Panc1 (cell line): ENCODE data around the gene SYN1. TPM values are rescaled to one million over a fixed set of nuclear protein-coding genes. Genes with fewer than 3 reads are reported as not detected.

Source experiments
- ATAC-seq: fragments of 200-7000 bp; cut with Tn5 transposase; 2 replicates; pipeline ENCODE4 v1.9.1; 2020; ENCODE audit warnings: mild to moderate bottlenecking, moderate library complexity
- BruUV-seq: library from RNA; stranded (reverse); fragments of 400-500 nt; replicated peaks from 2 replicates; lab custom pipeline; 2021; lab: Mats Ljungman, UMichigan
- CTCF ChIA-PET: fragments of 300-600 bp; sonication (Branson Sonifier 250); formaldehyde crosslinking; loops from one replicate; lab custom pipeline; 2022; ENCODE audit warnings: antibody characterized with exemption; lab: Charles Lee
- POLR2A ChIA-PET: fragments of 300-600 bp; sonication (Branson Sonifier 250); formaldehyde crosslinking; loops from one replicate; lab custom pipeline; 2022; ENCODE audit warnings: antibody characterized with exemption; lab: Charles Lee
- DNase-seq: peaks from one replicate; pipeline ENCODE4 v3.0.0-alpha.2; 2010; ENCODE audit warnings: low read depth, low spot score
- H3K27ac ChIP-seq: 2 replicates; pipeline ENCODE4 v1.5.1; 2011; ENCODE audit warnings: mild to moderate bottlenecking, low read length, inconsistent platforms
- H3K27me3 ChIP-seq: fragments of 200-500 bp; sonication (Bioruptor generic); 2 replicates; pipeline ENCODE4 v1.6.0; 2014; ENCODE audit warnings: low read length, inconsistent platforms; ENCODE audit not compliant: control insufficient read depth, insufficient read depth
- H3K36me3 ChIP-seq: fragments of 200-500 bp; sonication (Bioruptor generic); 2 replicates; pipeline ENCODE4 v1.5.1; 2014; ENCODE audit warnings: inconsistent platforms, mild to moderate bottlenecking, low read length, moderate library complexity; ENCODE audit not compliant: control insufficient read depth, insufficient read depth
- H3K4me1 ChIP-seq: 2 replicates; pipeline ENCODE4 v1.5.1; 2011; ENCODE audit warnings: inconsistent platforms, mild to moderate bottlenecking, low read length, moderate library complexity; ENCODE audit not compliant: control insufficient read depth, insufficient read depth
- H3K4me3 ChIP-seq, 2 experiments: 2 replicates each; pipeline ENCODE4 v1.5.1; 2011 to 2012; ENCODE audit warnings: low read depth in 2 of 2, low read length in 2 of 2, mild to moderate bottlenecking in 2 of 2, inconsistent platforms in 1 of 2, moderate library complexity in 1 of 2
- H3K9me3 ChIP-seq: fragments of 200-500 bp; sonication (Bioruptor generic); 2 replicates; pipeline ENCODE4 v1.5.1; 2014; ENCODE audit warnings: low read depth, mild to moderate bottlenecking, inconsistent platforms, low read length, moderate library complexity; ENCODE audit not compliant: control insufficient read depth, insufficient read depth
- CTCF ChIP-seq: fragments of 450-650 bp; IDR thresholded peaks from 2 replicates; pipeline ENCODE4 v1.5.1; 2017; ENCODE audit warnings: mild to moderate bottlenecking
- POLR2AphosphoS5 ChIP-seq: IDR thresholded peaks from 2 replicates; pipeline ENCODE4 v1.6.1; 2012; ENCODE audit warnings: mild to moderate bottlenecking, low read depth, low read length, moderate library complexity
- REST ChIP-seq, 2 experiments: IDR thresholded peaks; 2 replicates each; pipeline ENCODE4 v1.6.1; 2011 to 2012; ENCODE audit warnings: low read depth in 2 of 2, control low read depth in 1 of 2, low read length in 1 of 2, mild to moderate bottlenecking in 1 of 2, moderate library complexity in 1 of 2; ENCODE audit not compliant: insufficient read depth in 1 of 2
- SIN3A ChIP-seq: IDR thresholded peaks from 2 replicates; pipeline ENCODE4 v1.6.1; 2012; ENCODE audit warnings: low read depth, mild to moderate bottlenecking, low read length, moderate library complexity, borderline replicate concordance; ENCODE audit not compliant: insufficient read depth
- TCF7L2 ChIP-seq: IDR thresholded peaks from 2 replicates; pipeline ENCODE4 v1.6.1; 2011; ENCODE audit warnings: mild to moderate bottlenecking, low read depth, low read length, inconsistent platforms
- in situ Hi-C: cut with HindIII; loops from 2 replicates; pipeline ENCODE4 v1.10.0; 2016; ENCODE audit warnings: low sequenced_read_pairs, low pct_unique_long_range_greater_than_20kb
- intact Hi-C: fragments of 100-400 bp; cut with micrococcal nuclease; formaldehyde crosslinking; loops from one replicate; pipeline ENCODE4 v1.10.0; 2022; ENCODE audit not compliant: unreplicated experiment
- total RNA-seq: library from RNA; stranded (reverse); gene quantifications from one replicate; pipeline ENCODE4 v1.2.1, GENCODE V29; 2021; ENCODE audit not compliant: unreplicated experiment

The SYN1 gene
- total RNA-seq, 1 experiment from 2014 or later, result 1.0 TPM

GRCh38 chrX:47628982-47629381, 9.3 kb upstream of the SYN1 start:
- in situ Hi-C loops, result no loop called here

GRCh38 chrX:47625365-47625764, 5.7 kb upstream of the SYN1 start:
- in situ Hi-C loops (no loop called here), intact Hi-C loops (no loop called here)
- DNase-seq, result no peak
- H3K4me1 ChIP-seq, result no peaks in the 10 kb centered on the region; the same call in 1 of the 2 replicates
- TF ChIP-seq CTCF (no peak), SIN3A (no peak), REST (IDR thresholded peaks at IDR 0.05; ENCODE audit: insufficient read depth in 1 of 2, low read depth in 2 of 2, low read length in 1 of 2) (no peak), POLR2AphosphoS5 (no peak), TCF7L2 (no peak)
- H3K4me3 ChIP-seq, result no peak overlapping the region
- no peaks in the 10 kb centered on the region for H3K36me3 ChIP-seq
- ATAC-seq, result no peak
- H3K27ac ChIP-seq, result no peak overlapping the region
- no peaks in the 10 kb centered on the region; the same call in 1 of the 2 replicates for H3K27me3 ChIP-seq
- no peaks in the 10 kb centered on the region for H3K9me3 ChIP-seq
- CTCF ChIA-PET, result no interaction called here
- POLR2A ChIA-PET, result interaction anchor here (0.6 kb wide), 1 partner anchor 605 kb away, joined by 3 read pairs; no protein-coding TSS in a partner anchor
- BruUV-seq, result no TSS peak

More at GRCh38 chrX:47628982-47629381, 9.3 kb upstream of the SYN1 start:
- BruUV-seq, result no TSS peak
- ChIA-PET CTCF (no interaction called here), POLR2A (no interaction called here)
- Histone ChIP-seq H3K9me3 (no peaks in the 10 kb centered on the region), H3K4me1 (no peaks in the 10 kb centered on the region; the same call in 1 of the 2 replicates), H3K27me3 (no peaks in the 10 kb centered on the region), H3K27ac (no peak overlapping the region), H3K4me3 (no peak overlapping the region), H3K36me3 (no peaks in the 10 kb centered on the region)
- TF ChIP-seq CTCF (no peak; the same call in 1 of the 2 replicates), POLR2AphosphoS5 (no peak), TCF7L2 (no peak), REST (IDR thresholded peaks at IDR 0.05; ENCODE audit: insufficient read depth in 1 of 2, low read depth in 2 of 2, low read length in 1 of 2) (no peak), SIN3A (no peak)
- no peak for ATAC-seq
- no peak for DNase-seq
- intact Hi-C loops, result no loop called here
